Measurements from ENCODE around the gene HRH2.
A peak's percentile ranks its signal among the peaks of the same experiment; 100 is the strongest.

HRH2 gene

DNA sequence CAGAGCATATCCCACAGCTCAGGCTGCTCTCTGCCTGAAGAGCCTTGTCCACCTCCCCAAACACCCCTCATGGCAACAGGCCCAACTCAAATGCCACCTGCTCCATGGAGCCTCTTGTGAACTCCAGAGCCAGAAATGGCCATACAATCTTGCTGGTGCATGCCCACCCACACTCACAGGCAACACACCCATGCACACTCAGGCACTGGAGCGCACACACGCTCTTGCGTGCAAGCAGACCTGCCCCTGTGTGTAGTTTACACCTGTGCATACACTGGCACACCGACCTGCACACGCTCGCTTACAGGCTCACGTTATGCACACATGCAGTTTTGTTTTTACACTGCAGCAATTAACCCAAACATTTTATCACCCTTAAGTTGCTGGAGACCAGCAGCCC is 40.0 kb downstream of the HRH2 start:
- DNase-seq (ENCODE audit: extremely low read depth, low read depth) = no peak
- H3K4me3 ChIP-seq (replicated peaks; ENCODE audit: low read depth, low read length) = no peak overlapping the region
- TF ChIP-seq, protein P1, sequence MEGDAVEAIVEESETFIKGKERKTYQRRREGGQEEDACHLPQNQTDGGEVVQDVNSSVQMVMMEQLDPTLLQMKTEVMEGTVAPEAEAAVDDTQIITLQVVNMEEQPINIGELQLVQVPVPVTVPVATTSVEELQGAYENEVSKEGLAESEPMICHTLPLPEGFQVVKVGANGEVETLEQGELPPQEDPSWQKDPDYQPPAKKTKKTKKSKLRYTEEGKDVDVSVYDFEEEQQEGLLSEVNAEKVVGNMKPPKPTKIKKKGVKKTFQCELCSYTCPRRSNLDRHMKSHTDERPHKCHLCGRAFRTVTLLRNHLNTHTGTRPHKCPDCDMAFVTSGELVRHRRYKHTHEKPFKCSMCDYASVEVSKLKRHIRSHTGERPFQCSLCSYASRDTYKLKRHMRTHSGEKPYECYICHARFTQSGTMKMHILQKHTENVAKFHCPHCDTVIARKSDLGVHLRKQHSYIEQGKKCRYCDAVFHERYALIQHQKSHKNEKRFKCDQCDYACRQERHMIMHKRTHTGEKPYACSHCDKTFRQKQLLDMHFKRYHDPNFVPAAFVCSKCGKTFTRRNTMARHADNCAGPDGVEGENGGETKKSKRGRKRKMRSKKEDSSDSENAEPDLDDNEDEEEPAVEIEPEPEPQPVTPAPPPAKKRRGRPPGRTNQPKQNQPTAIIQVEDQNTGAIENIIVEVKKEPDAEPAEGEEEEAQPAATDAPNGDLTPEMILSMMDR (IDR thresholded peaks at IDR 0.05; ENCODE audit: low read depth, low read length, missing control alignments) = no peak

DNA sequence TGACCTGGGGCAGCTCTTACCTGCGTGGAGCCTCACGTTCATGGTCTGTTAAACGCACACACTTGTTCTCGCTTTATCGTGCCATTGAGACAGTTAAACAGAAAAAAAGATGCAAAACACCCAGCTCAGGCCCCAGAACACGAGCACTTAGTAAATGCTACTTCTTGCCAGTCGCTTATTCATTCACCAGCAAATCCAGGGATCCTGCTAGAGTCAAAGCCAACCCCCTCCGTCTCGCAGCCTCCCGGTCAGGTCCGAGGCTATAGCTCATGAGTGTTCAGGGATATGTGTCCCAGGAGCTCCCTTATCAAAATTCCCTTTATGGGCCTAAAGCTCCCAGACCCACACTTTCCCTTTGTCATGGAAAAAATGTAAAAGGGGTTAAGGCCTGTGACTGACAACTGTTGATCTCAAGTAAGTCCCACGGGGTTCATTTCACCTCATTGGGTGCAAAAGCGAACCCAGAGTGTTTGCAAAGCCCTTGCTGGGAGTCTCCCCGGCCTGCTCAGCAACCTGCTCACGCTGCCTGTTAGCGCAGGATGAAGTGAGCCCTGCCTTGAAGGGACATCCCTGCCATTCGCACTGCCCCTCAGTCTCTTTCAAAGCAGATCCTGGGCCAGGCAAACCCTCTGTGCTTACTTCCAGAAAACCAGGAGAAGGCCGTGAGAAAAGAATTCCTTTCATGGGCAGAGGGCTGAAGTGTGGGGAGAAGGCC is 40.7 kb downstream of the HRH2 start:
- TF ChIP-seq, protein P1 (IDR thresholded peaks at IDR 0.05; ENCODE audit: low read depth, low read length, missing control alignments) = no peak
- no peak for DNase-seq (ENCODE audit: extremely low read depth, low read depth)
- no peak overlapping the region for H3K4me3 ChIP-seq (replicated peaks; ENCODE audit: low read depth, low read length)

DNA sequence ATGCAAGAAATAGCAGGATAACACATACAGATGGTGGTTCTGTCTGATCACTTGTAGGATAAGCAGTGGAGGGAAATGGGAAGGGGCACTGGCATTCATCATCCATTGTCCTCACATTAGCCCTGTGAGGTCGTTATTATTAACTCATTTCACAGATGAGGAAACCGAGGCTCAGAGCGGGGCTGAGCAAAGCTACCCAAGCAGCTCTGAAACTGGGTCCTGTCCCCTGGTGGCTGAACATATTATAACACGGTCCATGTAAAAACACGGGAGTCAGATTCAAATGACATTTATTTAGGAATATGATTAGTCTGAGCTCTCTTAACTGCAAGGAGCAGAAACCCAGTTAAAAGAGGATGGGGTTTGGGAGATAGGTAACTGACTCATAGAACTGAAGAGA is 43.1 kb downstream of the HRH2 start:
- TF ChIP-seq, protein P1 (IDR thresholded peaks at IDR 0.05; ENCODE audit: low read depth, low read length, missing control alignments) = peak; percentile 43
- no peak overlapping the region for H3K4me3 ChIP-seq (replicated peaks; ENCODE audit: low read depth, low read length)
- no peak for DNase-seq (ENCODE audit: extremely low read depth, low read depth)

DNA sequence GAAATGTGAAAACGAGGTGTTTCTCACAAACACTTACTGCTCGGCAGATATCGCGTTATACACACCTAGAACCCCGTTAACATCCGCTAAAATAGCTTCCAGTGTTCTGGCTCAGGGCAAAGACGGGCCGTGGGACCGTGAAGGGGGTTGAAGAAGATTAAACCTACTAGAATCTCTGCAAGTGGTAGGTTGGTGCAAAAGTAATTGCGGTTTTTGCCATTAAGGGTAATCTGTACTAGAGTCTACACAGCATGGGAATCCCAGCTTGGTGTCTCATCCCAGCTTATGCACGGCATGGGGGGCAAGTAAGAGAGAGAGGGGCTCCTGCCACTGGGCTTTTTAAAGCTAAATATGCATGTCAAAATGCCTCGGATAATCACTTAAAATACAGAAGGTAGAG is 43.9 kb downstream of the HRH2 start:
- TF ChIP-seq, protein P1 (IDR thresholded peaks at IDR 0.05; ENCODE audit: low read depth, low read length, missing control alignments) = no peak
- no peak for DNase-seq (ENCODE audit: extremely low read depth, low read depth)
- H3K4me3 ChIP-seq (replicated peaks; ENCODE audit: low read depth, low read length) = no peak overlapping the region

DNA sequence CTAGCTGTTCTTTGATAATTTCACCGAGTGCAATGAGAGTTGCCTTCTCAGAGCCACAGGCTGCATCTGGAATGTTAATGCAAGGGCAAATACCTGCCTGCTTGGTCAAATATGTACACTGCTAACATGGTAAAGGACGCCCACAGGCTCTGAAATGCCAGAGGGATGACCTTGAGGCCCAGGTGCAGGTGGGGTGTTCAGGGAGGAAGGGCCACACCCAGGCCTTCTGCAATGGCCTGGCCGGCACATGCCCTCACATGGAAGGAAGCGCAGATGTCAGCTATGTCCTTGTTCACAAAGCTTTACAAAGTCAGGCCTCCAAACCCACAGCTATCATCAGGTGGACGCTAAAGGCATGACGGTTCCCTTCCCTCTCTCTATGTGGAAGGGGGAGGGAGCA is 48.6 kb downstream of the HRH2 start:
- TF ChIP-seq, protein P1 (IDR thresholded peaks at IDR 0.05; ENCODE audit: low read depth, low read length, missing control alignments) = no peak
- H3K4me3 ChIP-seq (replicated peaks; ENCODE audit: low read depth, low read length) = no peak overlapping the region
- DNase-seq (ENCODE audit: extremely low read depth, low read depth) = no peak

DNA sequence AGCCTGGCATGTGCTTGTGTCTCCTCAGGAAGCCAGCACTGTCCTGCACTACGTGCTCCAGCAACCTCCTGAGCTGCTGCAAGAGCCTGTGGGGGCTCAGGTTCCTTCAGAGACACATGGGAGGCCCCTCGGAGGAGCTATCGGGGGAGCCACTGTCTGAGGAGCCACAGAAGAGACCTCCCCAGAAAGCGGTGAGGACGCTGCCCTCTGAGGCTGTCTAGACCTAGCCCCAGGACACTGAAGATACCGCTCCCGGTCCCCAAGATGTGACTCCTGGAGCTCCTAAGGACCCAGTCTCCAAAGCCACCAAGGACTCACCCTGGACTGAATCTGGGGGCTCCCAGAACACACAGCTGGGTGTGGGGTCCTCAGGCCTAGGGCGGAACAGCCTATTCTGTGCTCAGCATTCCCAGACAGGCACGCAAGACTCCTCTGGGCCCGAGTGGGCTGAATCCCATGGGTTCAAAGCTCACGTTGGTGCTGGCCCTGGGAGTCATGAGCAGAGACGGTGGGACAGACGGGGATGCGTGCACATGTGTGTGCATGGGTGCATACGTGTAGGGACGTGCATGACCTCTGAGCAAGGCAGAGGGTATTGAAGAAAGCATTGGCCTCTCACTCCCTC is 50.0 kb downstream of the HRH2 start:
- TF ChIP-seq, protein P1 (IDR thresholded peaks at IDR 0.05; ENCODE audit: low read depth, low read length, missing control alignments) = no peak
- DNase-seq (ENCODE audit: extremely low read depth, low read depth) = no peak
- H3K4me3 ChIP-seq (replicated peaks; ENCODE audit: low read depth, low read length) = no peak overlapping the region
